Endothelial cell of umbilical vein (primary cell): Measurements from ENCODE around the gene COPB1. TPM values are rescaled to one million over a fixed set of nuclear protein-coding genes. Genes with fewer than 3 reads are reported as not detected.

ENCODE experiments used
- BruUV-seq: library from RNA; stranded (reverse); fragments of 400-500 nt; replicated peaks from 2 replicates; lab custom pipeline; 2021; lab: Mats Ljungman, UMichigan
- CTCF ChIA-PET: fragments of 300-600, 350-600 bp; sonication (Branson Sonifier 250); formaldehyde crosslinking; loops from one replicate; lab custom pipeline; 2021; ENCODE audit warnings: antibody characterized with exemption, inconsistent platforms; lab: Charles Lee
- POLR2A ChIA-PET: fragments of 300-600, 350-600 bp; sonication (Branson Sonifier 250); formaldehyde crosslinking; loops from one replicate; lab custom pipeline; 2021; ENCODE audit warnings: antibody characterized with exemption, inconsistent platforms; lab: Charles Lee
- DNase-seq: peaks from one replicate; pipeline ENCODE4 v3.0.0-alpha.2; 2011; ENCODE audit warnings: low read depth, low spot score
- FAIRE-seq: peaks from 2 replicates; lab custom pipeline; 2011; peaks lifted over from hg19 to GRCh38; lab: Jason Lieb, UNC
- H2AFZ ChIP-seq: 2 replicates; pipeline ENCODE4 v1.6.0; 2012; ENCODE audit warnings: low read depth, low read length, control low read depth, inconsistent platforms
- H3K27ac ChIP-seq: 2 replicates; pipeline ENCODE4 v1.5.1; 2011; ENCODE audit warnings: low read depth, mild to moderate bottlenecking, control low read depth, low read length, moderate library complexity; ENCODE audit not compliant: insufficient read depth
- H3K27me3 ChIP-seq, 2 experiments: 2 replicates each; pipeline versions ENCODE4 v1.6.0 to v1.6.1; 2011; ENCODE audit warnings: low read length in 2 of 2, mixed read lengths in 1 of 2; ENCODE audit not compliant: control insufficient read depth in 2 of 2, insufficient read depth in 2 of 2
- H3K36me3 ChIP-seq, 2 experiments: 2 replicates in 1 of 2; 3 replicates in 1 of 2; pipeline ENCODE4 v1.5.1; 2011; ENCODE audit warnings: low read length in 2 of 2, mild to moderate bottlenecking in 1 of 2, moderate library complexity in 1 of 2; ENCODE audit not compliant: control insufficient read depth in 2 of 2, insufficient read depth in 2 of 2; ENCODE audit errors: extremely low read depth in 1 of 2
- H3K4me1 ChIP-seq: 3 replicates; pipeline ENCODE4 v1.5.1; 2011; ENCODE audit warnings: mild to moderate bottlenecking, low read length; ENCODE audit not compliant: control insufficient read depth, insufficient read depth; ENCODE audit errors: extremely low read depth
- H3K4me2 ChIP-seq: 2 replicates; pipeline ENCODE4 v1.6.1; 2011; ENCODE audit warnings: low read length, control low read depth, mixed read lengths; ENCODE audit not compliant: insufficient read depth
- H3K4me3 ChIP-seq, 3 experiments: fragments of 200-600 bp in 1 of 3; sonication (generic), shearing (Covaris generic) in 1 of 3; replicated peaks in 1 of 3; 2 replicates each; pipeline ENCODE4 v1.5.1; 2011 to 2016; ENCODE audit warnings: control low read depth in 3 of 3, low read length in 3 of 3, mild to moderate bottlenecking in 2 of 3, inconsistent platforms in 1 of 3, low read depth in 1 of 3, moderate library complexity in 1 of 3; ENCODE audit not compliant: insufficient read depth in 1 of 3
- H3K79me2 ChIP-seq: 2 replicates; pipeline ENCODE4 v1.6.0; 2012; ENCODE audit warnings: low read length, inconsistent platforms; ENCODE audit not compliant: control insufficient read depth, insufficient read depth
- H3K9ac ChIP-seq: replicated peaks from 2 replicates; pipeline ENCODE3; 2011; ENCODE audit warnings: low read length, control low read depth; ENCODE audit not compliant: insufficient read depth; ENCODE audit errors: extremely low read depth
- H3K9me1 ChIP-seq: replicated peaks from 3 replicates; pipeline ENCODE4 v1.6.0; 2011; ENCODE audit warnings: mild to moderate bottlenecking, low read length; ENCODE audit not compliant: control insufficient read depth, insufficient read depth; ENCODE audit errors: extremely low read depth
- H3K9me3 ChIP-seq: replicated peaks from 2 replicates; pipeline ENCODE4 v1.5.1; 2012; ENCODE audit warnings: low read length, inconsistent platforms; ENCODE audit not compliant: control insufficient read depth, insufficient read depth
- H4K20me1 ChIP-seq: replicated peaks from 2 replicates; pipeline ENCODE3; 2011; ENCODE audit warnings: mild to moderate bottlenecking, low read length; ENCODE audit not compliant: control insufficient read depth, insufficient read depth; ENCODE audit errors: extremely low read depth
- CTCF ChIP-seq, 2 donors: IDR thresholded peaks; 1 replicate in 1 of 2; 2 replicates in 1 of 2; pipeline ENCODE4 v1.5.1; 2011; ENCODE audit warnings: low read length in 2 of 2, mild to moderate bottlenecking in 2 of 2, moderate library complexity in 2 of 2, control low read depth in 1 of 2, inconsistent platforms in 1 of 2, low read depth in 1 of 2; ENCODE audit not compliant: insufficient read depth in 1 of 2; ENCODE audit errors: extremely low read depth in 1 of 2
- EZH2 ChIP-seq: IDR thresholded peaks from 2 replicates; pipeline ENCODE4 v1.6.1; 2012; ENCODE audit warnings: borderline replicate concordance, low read depth, mild to moderate bottlenecking, moderate library complexity, low read length, inconsistent platforms; ENCODE audit not compliant: severe bottlenecking
- FOS ChIP-seq: IDR thresholded peaks from 2 replicates; pipeline ENCODE4 v1.6.1; 2011; ENCODE audit warnings: mild to moderate bottlenecking, low read length, moderate library complexity, borderline replicate concordance; ENCODE audit not compliant: insufficient read depth
- GATA2 ChIP-seq: IDR thresholded peaks from 2 replicates; pipeline ENCODE4 v1.7.0; 2011; ENCODE audit warnings: low read depth, mild to moderate bottlenecking, moderate library complexity, mixed read lengths, low read length; ENCODE audit not compliant: insufficient read length, insufficient read depth
- JUN ChIP-seq: IDR thresholded peaks from 2 replicates; pipeline ENCODE4 v1.6.1; 2011; ENCODE audit warnings: borderline replicate concordance, low read depth; ENCODE audit not compliant: insufficient read length, insufficient read depth
- MAX ChIP-seq: IDR thresholded peaks from 2 replicates; pipeline ENCODE4 v1.6.1; 2011; ENCODE audit not compliant: insufficient read depth, insufficient read length
- MYC ChIP-seq: IDR thresholded peaks from one replicate; pipeline ENCODE4 v1.6.1; 2011; ENCODE audit warnings: mild to moderate bottlenecking, low read depth, low read length
- POLR2A ChIP-seq: IDR thresholded peaks from 2 replicates; pipeline ENCODE4 v1.6.1; 2012; ENCODE audit warnings: low read depth, mild to moderate bottlenecking, control low read depth, low read length
- POLR2AphosphoS5 ChIP-seq: IDR thresholded peaks from 2 replicates; pipeline ENCODE4 v1.6.1; 2012; ENCODE audit warnings: low read depth, mild to moderate bottlenecking, control low read depth, low read length, moderate library complexity; ENCODE audit not compliant: insufficient read depth
- dilution Hi-C: fragments of 300-500 bp; cut with MboI; formaldehyde crosslinking; loops from one replicate; pipeline ENCODE4 v1.15.0; 2019; ENCODE audit warnings: low sequenced_read_pairs; ENCODE audit not compliant: extremely low pct_ligation_motif_present
- intact Hi-C: fragments of 100-400 bp; cut with micrococcal nuclease; formaldehyde crosslinking; loops from one replicate; pipeline ENCODE4 v1.10.0; 2022
- polyA plus RNA-seq, 4 experiments: library from polyadenylated mRNA; depleted of rRNA in 3 of 4; stranded (reverse) in 3 of 4; unstranded in 1 of 4; fragments of >200 nt; gene quantifications; 2 replicates each; pipeline versions ENCODE4 v1.2.1 to v1.2.3, GENCODE V29; 2011 to 2012; ENCODE audit warnings: missing spikeins in 1 of 4
- small RNA-seq: library from RNA; depleted of rRNA; stranded (forward); fragments of <200 nt; gene quantifications from one replicate; pipeline ENCODE3, GENCODE V24; 2012; ENCODE audit warnings: low replicate concordance, low read depth; ENCODE audit not compliant: insufficient read depth, insufficient read length
- total RNA-seq: library from RNA; stranded (reverse); gene quantifications from 2 replicates; pipeline ENCODE4 v1.2.3, GENCODE V29; 2021

Gene COPB1
- total and polyA plus RNA-seq, 2 donors (not counting 3 experiments of a cell fraction or from before 2014, with no cell fraction given), result 61.1 to 145 TPM

GRCh38 chr11:14408612-14409011 lies 91.0 kb downstream of the COPB1 start:
- no peaks in the 10 kb centered on the region for H3K9me1 ChIP-seq
- H3K9ac ChIP-seq, result no peak overlapping the region
- ChIA-PET POLR2A (no interaction called here), CTCF (interaction anchor here (1.1 kb wide), 1 partner anchor 10 kb away, joined by 6 read pairs; no protein-coding TSS in a partner anchor)
- H3K27me3 ChIP-seq, result no peaks in the 10 kb centered on the region
- intact Hi-C loops (no loop called here), dilution Hi-C loops (no loop called here)
- DNase-seq (no peak), FAIRE-seq (no peak)
- no peaks in the 10 kb centered on the region for H3K9me3 ChIP-seq
- no peaks in the 10 kb centered on the region for H3K4me1 ChIP-seq
- no TSS peak for BruUV-seq
- H3K4me3 ChIP-seq, result no peak overlapping the region
- H3K79me2 ChIP-seq, result no peaks in the 10 kb centered on the region
- H3K36me3 ChIP-seq, result no peaks in the 10 kb centered on the region
- no peaks in the 10 kb centered on the region for H4K20me1 ChIP-seq
- H3K27ac ChIP-seq, result no peak overlapping the region
- no peak overlapping the region for H3K4me2 ChIP-seq
- no peak for TF ChIP-seq POLR2AphosphoS5
- TF ChIP-seq MAX, result no peak
- no peak for TF ChIP-seq EZH2
- TF ChIP-seq MYC, result no peak
- TF ChIP-seq GATA2, result no peak
- TF ChIP-seq JUN, result no peak
- no peak for TF ChIP-seq CTCF (IDR thresholded peaks at IDR 0.05; ENCODE audit: extremely low read depth in 1 of 2, insufficient read depth in 1 of 2, low read depth in 1 of 2, low read length in 2 of 2)
- TF ChIP-seq POLR2A, result no peak
- no peak for TF ChIP-seq FOS
- H2AFZ ChIP-seq, result no peak overlapping the region

Small RNA genes lying within 50 kb of the gene (small RNA-seq; reads per million reads assigned to genes)
- gene RNU7-49P, result not detected

Other genes starting within 250 kb of the COPB1 start
- gene RRAS2, start 140.6 kb downstream of the COPB1 start, total RNA-seq, result 80.5 and 84.4 TPM in 2 replicates
- 26.6 and 30.1 TPM in 2 replicates for gene RRAS2, start 140.6 kb downstream of the COPB1 start, polyA plus RNA-seq
- gene PSMA1, start 20.6 kb upstream of the COPB1 start, total RNA-seq, result 194 and 203 TPM in 2 replicates
- gene PSMA1, start 20.6 kb upstream of the COPB1 start, polyA plus RNA-seq, result 185 and 220 TPM in 2 replicates
- gene PDE3B, start 144.0 kb upstream of the COPB1 start, total RNA-seq, result 1.7 and 1.9 TPM in 2 replicates
- gene PDE3B, start 144.0 kb upstream of the COPB1 start, polyA plus RNA-seq, result 0.22 and 0.26 TPM in 2 replicates